MM.1S (cell line): Measurements from ENCODE around the gene PPM1H.
"Not testable (repeated sequence)": the region's sequence is repeated elsewhere in the genome, so short reads cannot be mapped to it uniquely, and the experiment has no call there.

Experiments
- DNase-seq: peaks from one replicate; pipeline ENCODE4 v3.0.0-alpha.2; 2015
- H2AFZ ChIP-seq: fragments of 300-600 bp; sonication (generic); 2 replicates; pipeline ENCODE4 v1.6.0; 2016; ENCODE audit warnings: antibody characterized with exemption, low read length
- H3F3A ChIP-seq: fragments of 300-600 bp; sonication (generic); 2 replicates; pipeline ENCODE4 v1.6.1; 2016; ENCODE audit warnings: mild to moderate bottlenecking, antibody characterized with exemption, low read length, moderate library complexity, mixed read lengths; ENCODE audit not compliant: insufficient read depth
- H3K27ac ChIP-seq: fragments of 300-600 bp; sonication (generic); 2 replicates; pipeline ENCODE4 v1.5.1; 2016; ENCODE audit warnings: mild to moderate bottlenecking, low read length
- H3K27me3 ChIP-seq: fragments of 300-600 bp; sonication (generic); replicated peaks from 2 replicates; pipeline ENCODE4 v1.6.0; 2016; ENCODE audit warnings: low read length; ENCODE audit not compliant: insufficient read depth
- H3K36me3 ChIP-seq: fragments of 300-600 bp; sonication (generic); replicated peaks from 2 replicates; pipeline ENCODE4 v1.6.1; 2016; ENCODE audit warnings: mild to moderate bottlenecking, low read length, mixed read lengths; ENCODE audit not compliant: insufficient read depth
- H3K4me1 ChIP-seq: fragments of 300-600 bp; sonication (generic); 2 replicates; pipeline ENCODE4 v1.6.1; 2016; ENCODE audit warnings: low read length, mixed read lengths
- H3K4me2 ChIP-seq: fragments of 300-600 bp; sonication (generic); 2 replicates; pipeline ENCODE4 v1.6.0; 2016; ENCODE audit warnings: low read depth, low read length
- H3K4me3 ChIP-seq: fragments of 300-600 bp; sonication (generic); 2 replicates; pipeline ENCODE4 v1.5.1; 2016; ENCODE audit warnings: low read length, mixed read lengths
- H3K79me2 ChIP-seq: fragments of 300-600 bp; sonication (generic); 2 replicates; pipeline ENCODE4 v1.6.1; 2016; ENCODE audit warnings: mixed run types, low read length, mixed read lengths
- H3K9ac ChIP-seq: fragments of 300-600 bp; sonication (generic); 2 replicates; pipeline ENCODE4 v1.6.1; 2016; ENCODE audit warnings: low read length, mixed read lengths
- H3K9me2 ChIP-seq: fragments of 300-600 bp; sonication (generic); replicated peaks from 2 replicates; pipeline ENCODE4 v1.6.1; 2016; ENCODE audit warnings: mild to moderate bottlenecking, low read length, mixed read lengths; ENCODE audit not compliant: insufficient read depth
- H3K9me3 ChIP-seq: fragments of 300-600 bp; sonication (generic); replicated peaks from 2 replicates; pipeline ENCODE4 v1.6.1; 2016; ENCODE audit warnings: mild to moderate bottlenecking, low read length, mixed read lengths; ENCODE audit not compliant: insufficient read depth
- H4K20me1 ChIP-seq: fragments of 300-600 bp; sonication (generic); 2 replicates; pipeline ENCODE4 v1.6.1; 2016; ENCODE audit warnings: mild to moderate bottlenecking, low read length, moderate library complexity, mixed read lengths; ENCODE audit not compliant: insufficient read depth
- EZH2 ChIP-seq: fragments of 300-600 bp; sonication (generic); optimal IDR thresholded peaks from 2 replicates; pipeline ENCODE3; 2017; ENCODE audit warnings: low read depth, mild to moderate bottlenecking, antibody characterized with exemption, low read length, mixed read lengths
- EZH2phosphoT487 ChIP-seq: fragments of 300-600 bp; sonication (generic); IDR thresholded peaks from 2 replicates; pipeline ENCODE4 v1.6.1; 2018; ENCODE audit warnings: antibody characterized with exemption, low read length
- TF ChIP-seq, protein P1 (sequence below): fragments of 300-600 bp; sonication (generic); IDR thresholded peaks from 2 replicates; pipeline ENCODE4 v1.5.1; 2016; ENCODE audit warnings: antibody characterized with exemption, low read length, mixed read lengths

The PPM1H gene

DNA sequence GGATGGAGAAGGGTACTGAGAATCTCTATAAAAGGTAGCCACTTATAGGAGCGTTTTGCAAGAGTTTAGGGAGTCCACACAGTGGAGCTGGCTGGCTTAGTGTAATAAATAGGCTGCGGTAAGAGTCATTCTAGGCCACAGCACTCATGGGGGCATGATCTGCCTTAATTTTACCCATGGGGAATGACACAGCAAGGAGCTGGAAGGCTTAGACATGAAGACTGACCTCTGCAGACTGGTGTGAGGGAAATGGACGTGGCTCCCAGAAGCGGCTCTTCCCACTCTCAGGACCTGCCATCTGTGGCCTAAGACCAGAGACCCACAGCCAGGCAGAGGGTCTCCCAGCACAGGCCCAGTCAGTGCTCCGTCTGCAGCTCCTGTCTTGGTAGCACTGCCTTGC lies 173.3 kb downstream of the PPM1H start:
- no peaks in the 10 kb centered on the region for H3K4me1 ChIP-seq
- no peak for DNase-seq
- no peaks in the 10 kb centered on the region for H4K20me1 ChIP-seq

DNA sequence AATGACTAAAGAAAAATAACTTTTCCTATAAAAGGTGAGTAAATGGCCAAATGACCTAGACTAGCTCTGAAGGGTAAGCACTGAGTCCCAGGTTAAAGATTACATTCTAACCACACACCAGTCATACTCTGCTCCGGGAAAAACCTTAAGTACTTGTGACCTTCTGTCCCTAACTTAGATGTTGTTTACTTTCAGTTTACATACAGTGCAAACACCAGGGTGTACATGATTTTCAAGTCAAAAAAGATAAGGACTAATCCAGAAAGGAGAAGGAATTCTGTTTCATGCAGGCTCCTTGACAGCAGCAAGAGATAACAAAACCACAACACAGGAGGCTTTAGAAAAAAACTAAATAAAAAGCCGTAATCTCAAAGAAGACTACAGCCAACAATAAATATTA lies 174.2 kb downstream of the PPM1H start:
- H3F3A ChIP-seq, result no peaks in the 10 kb centered on the region
- no peaks in the 10 kb centered on the region for H4K20me1 ChIP-seq
- H3K4me2 ChIP-seq, result no peak overlapping the region
- H2AFZ ChIP-seq, result no peak overlapping the region
- no peaks in the 10 kb centered on the region for H3K79me2 ChIP-seq
- no peaks in the 10 kb centered on the region for H3K27me3 ChIP-seq
- H3K9ac ChIP-seq, result no peak overlapping the region
- no peaks in the 10 kb centered on the region for H3K9me3 ChIP-seq
- no peak overlapping the region for H3K4me3 ChIP-seq
- H3K4me1 ChIP-seq, result no peaks in the 10 kb centered on the region
- DNase-seq, result no peak
- H3K9me2 ChIP-seq, result no peaks in the 10 kb centered on the region
- TF ChIP-seq, protein P1, sequence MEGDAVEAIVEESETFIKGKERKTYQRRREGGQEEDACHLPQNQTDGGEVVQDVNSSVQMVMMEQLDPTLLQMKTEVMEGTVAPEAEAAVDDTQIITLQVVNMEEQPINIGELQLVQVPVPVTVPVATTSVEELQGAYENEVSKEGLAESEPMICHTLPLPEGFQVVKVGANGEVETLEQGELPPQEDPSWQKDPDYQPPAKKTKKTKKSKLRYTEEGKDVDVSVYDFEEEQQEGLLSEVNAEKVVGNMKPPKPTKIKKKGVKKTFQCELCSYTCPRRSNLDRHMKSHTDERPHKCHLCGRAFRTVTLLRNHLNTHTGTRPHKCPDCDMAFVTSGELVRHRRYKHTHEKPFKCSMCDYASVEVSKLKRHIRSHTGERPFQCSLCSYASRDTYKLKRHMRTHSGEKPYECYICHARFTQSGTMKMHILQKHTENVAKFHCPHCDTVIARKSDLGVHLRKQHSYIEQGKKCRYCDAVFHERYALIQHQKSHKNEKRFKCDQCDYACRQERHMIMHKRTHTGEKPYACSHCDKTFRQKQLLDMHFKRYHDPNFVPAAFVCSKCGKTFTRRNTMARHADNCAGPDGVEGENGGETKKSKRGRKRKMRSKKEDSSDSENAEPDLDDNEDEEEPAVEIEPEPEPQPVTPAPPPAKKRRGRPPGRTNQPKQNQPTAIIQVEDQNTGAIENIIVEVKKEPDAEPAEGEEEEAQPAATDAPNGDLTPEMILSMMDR, result no peak
- TF ChIP-seq EZH2 (no peak), EZH2phosphoT487 (no peak)
- no peak overlapping the region for H3K27ac ChIP-seq
- no peaks in the 10 kb centered on the region for H3K36me3 ChIP-seq

More for the DNA sequence above, 173.3 kb downstream of the PPM1H start:
- no peaks in the 10 kb centered on the region for H3K9me3 ChIP-seq
- H3K27ac ChIP-seq, result no peak overlapping the region
- no peak overlapping the region for H3K9ac ChIP-seq
- H3K4me2 ChIP-seq, result no peak overlapping the region
- H3K36me3 ChIP-seq, result no peaks in the 10 kb centered on the region
- no peak overlapping the region for H2AFZ ChIP-seq
- no peaks in the 10 kb centered on the region for H3K79me2 ChIP-seq
- TF ChIP-seq EZH2phosphoT487, result no peak
- no peak for TF ChIP-seq EZH2
- TF ChIP-seq, protein P1, result no peak
- no peaks in the 10 kb centered on the region for H3K27me3 ChIP-seq
- H3K9me2 ChIP-seq, result no peaks in the 10 kb centered on the region
- H3K4me3 ChIP-seq, result no peak overlapping the region
- H3F3A ChIP-seq, result no peaks in the 10 kb centered on the region

DNA sequence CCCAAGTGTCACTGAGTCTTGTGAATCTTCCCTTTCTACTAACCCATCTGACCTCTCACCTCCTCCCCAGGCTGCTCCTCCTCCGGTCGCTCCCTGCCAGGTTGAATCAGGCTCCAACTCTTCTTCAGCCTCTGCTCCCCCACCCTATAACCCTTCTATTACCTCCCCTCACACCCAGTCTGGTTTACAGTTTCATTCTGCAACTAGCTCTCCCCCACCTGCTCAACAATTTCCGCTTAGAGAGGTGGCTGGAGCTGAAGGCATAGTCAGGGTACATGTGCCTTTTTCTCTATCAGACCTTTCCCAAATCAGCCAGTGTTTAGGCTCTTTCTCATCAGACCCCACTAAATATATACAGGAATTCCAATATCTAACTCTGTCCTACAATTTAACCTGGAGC lies 174.6 kb downstream of the PPM1H start:
- not testable (repeated sequence) for H2AFZ ChIP-seq, H4K20me1 ChIP-seq, H3K27ac ChIP-seq, DNase-seq, H3K4me3 ChIP-seq, H3K9me3 ChIP-seq, H3F3A ChIP-seq, H3K4me2 ChIP-seq, H3K4me1 ChIP-seq, H3K27me3 ChIP-seq, H3K9me2 ChIP-seq, H3K36me3 ChIP-seq, H3K9ac ChIP-seq, H3K79me2 ChIP-seq

DNA sequence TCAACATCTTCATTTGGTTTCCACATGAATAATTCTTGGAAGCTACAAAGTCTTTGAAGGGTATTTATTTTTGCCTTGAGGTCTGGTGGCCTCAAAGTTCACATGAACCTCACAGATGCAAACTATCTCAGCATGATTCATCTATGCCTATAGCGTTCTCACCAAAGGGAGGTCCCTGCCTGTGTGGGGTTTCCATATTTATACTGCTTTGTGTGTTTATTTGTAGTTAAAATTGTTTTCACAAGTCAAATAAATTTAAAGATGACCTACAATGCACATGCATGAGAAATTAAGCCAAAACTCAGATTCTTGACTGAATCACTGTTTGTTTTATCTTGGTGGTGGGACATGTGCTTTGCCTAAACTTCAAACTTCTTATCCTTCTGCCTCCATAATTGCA lies 176.7 kb downstream of the PPM1H start:
- Histone ChIP-seq H3K4me1 (no peaks in the 10 kb centered on the region), H2AFZ (no peak overlapping the region), H3K27me3 (no peaks in the 10 kb centered on the region), H3K9ac (no peak overlapping the region), H3K4me2 (no peak overlapping the region), H3K9me3 (no peaks in the 10 kb centered on the region), H3K79me2 (no peaks in the 10 kb centered on the region), H3K36me3 (no peaks in the 10 kb centered on the region), H3K27ac (no peak overlapping the region), H3K4me3 (no peak overlapping the region), H3F3A (no peaks in the 10 kb centered on the region), H3K9me2 (no peaks in the 10 kb centered on the region), H4K20me1 (no peaks in the 10 kb centered on the region)
- no peak for DNase-seq
- TF ChIP-seq, protein P1, result no peak
- TF ChIP-seq EZH2phosphoT487 (no peak), EZH2 (no peak)
